Fibroblast of skin of right quadriceps (primary cell): ENCODE data around the gene ZDHHC14.
"Not testable (repeated sequence)": the region's sequence is repeated elsewhere in the genome, so short reads cannot be mapped to it uniquely, and the experiment has no call there.

Experiments
- DNase-seq: peaks from one replicate; pipeline ENCODE4 v3.0.0-alpha.2; 2013

ZDHHC14 gene

DNA sequence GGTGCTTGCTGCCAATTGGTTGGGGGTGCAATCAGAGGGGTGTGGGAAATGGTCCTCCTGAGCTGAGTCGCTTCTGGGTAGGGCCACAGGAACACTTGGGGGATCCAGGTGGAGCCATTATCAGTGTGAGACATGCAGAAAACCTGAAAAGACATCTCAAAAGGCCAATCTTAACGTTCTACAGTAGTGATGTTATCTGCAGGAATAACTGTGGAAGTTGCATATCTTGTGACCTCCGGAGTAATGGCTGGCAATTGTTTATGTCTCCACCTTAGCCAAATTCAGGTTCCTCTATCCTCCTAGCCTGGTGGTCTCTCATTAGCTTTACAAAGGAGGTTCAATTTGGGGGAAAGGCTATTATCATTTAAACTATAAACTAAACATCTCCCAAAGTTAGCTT is 327.2 kb downstream of the ZDHHC14 start:
- DNase-seq = no peak

DNA sequence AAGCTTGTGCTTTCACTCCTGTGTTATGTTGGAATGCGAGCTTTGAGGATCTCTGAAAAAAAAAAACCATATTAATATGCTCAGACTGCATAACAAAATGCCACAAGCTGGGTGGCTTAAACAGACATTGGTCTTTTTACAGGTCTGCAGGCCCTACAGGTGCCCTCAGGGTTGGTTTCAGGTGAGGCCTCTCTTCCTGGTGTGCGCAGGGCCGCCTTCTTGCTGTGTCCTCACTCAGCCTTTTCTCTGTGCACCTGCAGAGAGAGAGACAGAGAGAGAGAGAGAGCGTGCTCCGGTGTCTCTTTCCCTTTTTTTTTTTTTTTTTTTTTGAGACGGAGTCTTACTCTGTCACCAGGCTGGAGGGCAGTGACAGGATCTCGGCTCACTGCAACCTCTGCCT is 327.9 kb downstream of the ZDHHC14 start:
- DNase-seq = no peak

DNA sequence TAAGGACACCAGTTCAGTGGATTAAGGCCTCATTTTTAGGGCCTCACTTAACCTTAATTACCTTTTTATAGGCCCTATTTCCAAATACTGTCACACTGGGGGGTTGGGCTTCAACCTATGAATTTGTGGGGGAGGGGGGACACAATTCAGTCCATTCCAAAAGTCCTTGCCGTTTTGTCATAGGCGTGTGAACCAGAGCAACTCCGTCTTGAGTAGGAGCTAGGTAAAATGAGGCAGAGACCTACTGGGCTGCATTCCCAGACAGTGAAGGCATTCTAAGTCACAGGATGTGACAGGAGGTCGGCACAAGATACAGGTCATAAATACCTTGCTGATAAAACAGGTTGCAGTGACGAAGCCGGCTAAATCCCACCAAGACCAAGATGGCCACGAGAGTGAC is 328.6 kb downstream of the ZDHHC14 start:
- no peak for DNase-seq

DNA sequence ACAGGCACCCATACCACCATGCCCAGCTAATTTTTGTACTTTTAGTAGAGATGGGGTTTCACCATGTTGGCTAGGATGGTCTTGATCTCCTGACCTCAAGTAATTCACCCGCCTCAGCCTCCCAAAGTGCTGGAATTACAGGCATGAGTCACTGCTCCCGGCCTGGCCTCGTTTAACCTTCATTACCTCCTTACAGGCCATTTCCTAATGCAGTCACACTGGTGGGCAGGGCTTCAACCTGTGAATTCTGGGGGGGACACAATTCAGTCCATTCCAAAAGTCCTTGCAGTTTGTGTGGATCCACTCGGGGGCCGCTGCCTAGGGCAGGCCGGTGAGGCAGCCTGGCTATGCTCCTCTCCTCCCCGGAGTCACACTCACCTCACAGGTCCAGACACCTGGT is 329.6 kb downstream of the ZDHHC14 start:
- no peak for DNase-seq

DNA sequence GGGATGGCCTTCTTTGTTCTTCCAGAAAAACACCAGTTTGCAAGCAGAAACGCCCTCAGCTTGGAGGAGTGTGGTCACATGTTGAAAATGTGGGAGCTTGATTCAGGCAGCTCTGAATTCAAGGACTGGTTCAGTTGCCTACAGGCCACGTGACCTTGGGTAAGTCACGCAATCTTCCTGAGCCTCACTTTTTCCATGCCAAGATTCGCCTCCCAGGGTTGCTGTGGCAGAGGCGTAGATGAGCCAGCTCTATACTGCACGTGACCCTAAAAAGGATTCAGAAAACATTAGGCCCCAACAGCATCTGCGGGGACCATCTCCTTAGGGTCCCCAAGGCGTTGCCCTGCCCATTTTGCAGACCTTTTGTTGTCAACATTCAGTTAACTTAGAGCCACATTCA is 330.1 kb downstream of the ZDHHC14 start:
- DNase-seq = no peak

DNA sequence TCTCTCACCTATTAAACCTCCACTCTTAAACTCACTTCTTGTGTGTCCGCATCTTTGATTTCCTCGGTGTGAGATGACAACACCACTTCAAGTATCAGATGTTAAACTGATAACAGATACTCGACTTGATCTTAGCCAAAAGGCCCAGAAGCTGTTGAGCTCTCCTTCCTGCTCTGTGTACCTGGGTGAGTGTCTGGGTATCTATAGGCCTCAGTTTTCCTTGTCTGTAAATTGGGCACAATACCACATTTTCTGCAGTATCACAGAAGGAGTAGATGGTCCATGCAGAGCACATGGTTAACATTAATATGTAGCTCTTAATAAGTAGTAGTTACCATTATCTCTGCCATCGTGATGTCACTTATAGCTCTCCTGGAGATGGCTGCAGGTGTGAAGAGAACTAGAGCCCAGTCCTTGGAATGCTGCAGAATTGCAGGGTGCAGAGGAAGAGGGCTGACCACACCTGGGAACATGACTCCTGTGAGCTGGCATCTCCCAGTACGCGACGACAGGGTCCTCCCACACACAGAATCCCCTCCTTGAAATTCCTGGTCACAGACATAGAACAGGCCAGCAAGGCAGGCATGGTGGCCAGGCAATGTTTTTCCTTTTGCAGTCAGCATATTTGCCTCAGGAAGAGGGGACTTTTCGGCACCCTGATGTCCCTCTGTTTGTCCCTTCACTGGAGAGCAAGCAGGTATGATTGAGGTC is 331.8 kb downstream of the ZDHHC14 start:
- DNase-seq = no peak

DNA sequence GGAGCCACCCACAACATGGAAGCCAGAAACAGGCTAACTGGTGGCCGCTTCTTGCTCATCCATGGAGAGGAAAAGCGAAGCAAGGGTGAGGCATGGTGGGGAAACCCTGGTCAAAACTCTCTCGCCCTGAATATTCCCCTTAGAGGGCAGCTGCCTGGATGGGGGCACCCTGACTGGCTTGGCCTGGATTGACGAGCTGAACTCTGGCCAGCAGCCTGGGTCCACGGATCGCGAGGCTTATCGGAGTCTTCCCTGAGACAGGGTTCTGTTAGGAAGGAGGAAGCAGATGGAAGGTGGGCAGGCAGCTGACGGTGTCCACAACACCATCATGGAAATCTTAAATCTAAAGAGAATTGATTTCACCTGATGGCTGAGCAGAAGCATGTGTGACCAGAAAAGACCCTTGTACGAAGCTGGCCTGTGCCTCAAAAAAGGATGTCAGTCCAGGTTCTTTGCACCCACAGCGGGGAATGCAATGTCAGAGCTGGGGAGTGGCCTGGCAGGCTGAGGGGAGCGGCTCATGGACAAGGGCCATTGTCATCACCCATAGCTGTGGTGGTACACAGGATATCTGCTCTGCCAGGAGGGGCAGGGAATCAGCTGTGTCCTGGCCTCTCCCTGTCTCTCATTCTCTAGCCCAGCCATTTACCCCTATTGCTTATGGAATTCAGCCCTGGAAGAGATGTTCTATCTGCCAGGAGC is 332.6 kb downstream of the ZDHHC14 start:
- DNase-seq = no peak

DNA sequence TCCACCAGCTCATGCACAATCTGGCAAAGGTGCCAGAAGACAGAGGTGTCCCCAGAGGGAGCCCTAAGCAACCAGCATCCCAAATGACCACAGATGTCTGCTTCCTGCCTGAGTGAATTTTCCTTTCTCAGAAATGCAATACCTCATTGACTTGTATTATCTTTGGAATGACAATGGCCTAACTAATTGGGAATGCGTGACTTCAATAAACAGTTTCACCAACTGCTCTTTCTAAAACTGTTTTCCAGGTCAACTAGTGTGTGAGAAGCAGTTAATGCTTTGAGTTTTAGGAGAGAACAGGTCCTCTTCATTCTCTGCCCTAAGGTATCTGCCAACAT is 333.1 kb downstream of the ZDHHC14 start:
- DNase-seq = peak; percentile 38

DNA sequence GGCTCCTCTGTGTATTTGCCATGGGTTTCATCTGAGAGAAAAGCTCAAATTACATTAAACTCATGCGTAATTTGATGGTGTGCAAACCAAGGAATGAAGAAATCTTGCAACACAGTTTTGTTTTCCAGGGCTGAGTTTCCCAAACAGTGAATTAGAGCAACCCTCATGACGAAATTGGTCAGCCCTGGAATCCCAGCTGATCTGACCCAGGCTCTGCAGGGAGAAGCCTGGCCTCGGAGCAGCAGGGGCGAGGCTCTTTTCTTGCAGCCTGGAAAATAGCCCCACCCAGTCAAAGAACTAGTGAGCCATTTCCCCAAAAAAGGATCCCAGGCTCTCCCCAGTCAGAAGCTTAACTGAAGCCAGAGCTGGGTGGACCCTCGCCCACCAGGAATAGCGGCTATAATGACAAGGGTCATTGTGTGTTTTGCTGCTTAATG is 334.8 kb downstream of the ZDHHC14 start:
- DNase-seq = peak; percentile 90

DNA sequence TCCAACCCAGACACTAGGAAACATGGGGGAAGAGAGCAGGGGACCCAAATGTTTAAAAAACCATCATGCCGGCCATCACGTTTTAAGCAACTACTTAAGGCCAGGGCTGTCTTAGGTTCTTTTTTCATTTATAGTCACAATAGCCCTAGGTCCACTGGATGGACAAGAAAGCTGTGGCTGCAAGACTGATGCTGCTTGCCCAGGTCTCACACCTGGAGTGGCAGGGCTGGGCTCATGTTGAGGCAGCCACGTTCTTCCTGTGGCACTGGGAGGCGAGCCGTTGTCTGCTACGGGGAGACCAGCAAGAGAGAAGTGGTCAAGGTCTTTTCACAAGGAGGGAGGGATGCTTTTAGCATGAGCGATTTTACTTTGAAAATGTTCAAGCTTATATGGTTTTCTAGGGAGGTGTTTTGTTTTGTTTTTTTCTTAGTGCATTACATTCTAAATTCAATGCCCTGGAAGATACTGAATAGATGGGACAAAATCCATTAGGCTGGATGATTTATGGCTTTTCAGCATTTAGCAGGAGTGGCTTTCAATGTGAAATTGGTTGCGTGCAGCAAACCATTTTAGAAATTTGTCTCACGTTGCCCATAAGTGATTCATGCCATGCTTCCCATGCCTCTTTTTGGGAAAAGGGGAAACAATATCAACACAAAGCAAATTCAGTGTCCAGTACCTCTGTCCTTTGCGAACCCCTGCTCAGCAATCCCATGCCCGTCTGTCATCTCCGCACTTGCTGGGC is 335.4 kb downstream of the ZDHHC14 start:
- DNase-seq = no peak

DNA sequence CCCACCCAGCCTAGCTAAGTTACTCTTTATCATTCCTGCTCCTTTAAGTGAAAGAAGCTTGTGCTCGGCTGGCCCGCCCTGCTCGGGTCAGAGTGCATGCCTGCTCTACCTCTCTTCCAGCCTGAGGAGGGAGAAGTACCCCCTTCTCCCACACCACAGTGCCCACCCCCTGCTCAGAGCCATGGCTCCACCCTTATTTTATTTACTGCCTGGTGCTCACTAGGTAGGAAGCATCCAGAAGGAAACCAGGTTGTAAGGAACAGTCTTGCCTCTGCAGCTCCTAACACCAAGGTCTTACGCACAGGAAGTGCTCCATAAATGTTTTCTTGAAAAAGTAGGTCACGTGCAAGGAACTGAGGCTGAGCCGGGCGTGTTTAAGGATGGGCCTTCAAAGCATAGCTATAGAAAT is 336.4 kb downstream of the ZDHHC14 start:
- DNase-seq = no peak

DNA sequence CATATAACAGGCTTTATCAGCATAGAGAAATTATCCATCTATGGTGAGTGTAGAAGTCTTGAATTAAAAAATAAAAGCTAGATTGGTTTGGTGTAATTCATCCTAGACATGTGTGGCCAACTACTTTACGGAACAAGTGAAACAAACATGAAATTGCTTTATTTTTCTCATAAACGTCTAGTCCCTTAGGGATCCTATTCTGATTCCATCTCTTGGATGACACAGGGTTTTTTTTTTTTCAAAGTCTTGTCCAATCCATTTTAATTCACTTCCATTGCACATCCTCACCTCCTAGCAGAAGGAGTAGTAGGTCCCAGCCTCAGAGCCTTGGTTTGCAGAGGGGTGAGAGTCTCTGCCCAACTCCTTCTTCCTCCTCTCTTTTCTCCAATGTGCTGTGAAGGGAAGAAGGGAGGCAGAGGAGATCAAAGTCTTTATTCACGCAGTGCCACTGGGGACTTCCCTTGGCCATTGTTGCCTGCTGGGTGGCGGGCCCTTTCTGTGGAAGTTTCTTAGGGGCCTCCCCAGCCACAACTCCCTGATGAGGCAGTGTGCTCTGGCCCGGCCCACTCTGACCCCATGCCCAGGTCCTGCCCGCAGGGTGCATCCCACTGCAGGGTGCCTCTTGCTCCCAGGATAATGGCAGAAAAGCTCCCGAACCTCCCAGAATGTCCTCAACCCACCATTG is 337.7 kb downstream of the ZDHHC14 start:
- DNase-seq = no peak

DNA sequence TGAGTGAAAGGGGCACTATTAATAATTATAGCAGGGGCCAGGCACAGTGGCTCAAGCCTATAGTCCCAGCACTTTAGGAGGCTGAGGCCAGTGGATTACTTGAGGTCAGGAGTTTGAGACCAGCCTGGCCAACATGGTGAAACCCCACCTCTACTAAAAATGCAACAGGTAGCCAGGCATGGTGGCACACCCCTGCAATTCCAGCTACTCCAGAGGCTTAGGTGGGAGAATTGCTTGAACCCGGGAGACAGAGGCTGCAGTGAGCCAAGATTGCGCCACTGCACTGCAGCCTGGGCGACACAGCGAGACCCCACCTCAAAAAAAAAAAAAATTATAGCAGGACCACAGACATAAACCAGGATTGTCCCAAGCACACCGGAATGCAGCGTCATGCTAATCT is 340.0 kb downstream of the ZDHHC14 start:
- DNase-seq = not testable (repeated sequence)

DNA sequence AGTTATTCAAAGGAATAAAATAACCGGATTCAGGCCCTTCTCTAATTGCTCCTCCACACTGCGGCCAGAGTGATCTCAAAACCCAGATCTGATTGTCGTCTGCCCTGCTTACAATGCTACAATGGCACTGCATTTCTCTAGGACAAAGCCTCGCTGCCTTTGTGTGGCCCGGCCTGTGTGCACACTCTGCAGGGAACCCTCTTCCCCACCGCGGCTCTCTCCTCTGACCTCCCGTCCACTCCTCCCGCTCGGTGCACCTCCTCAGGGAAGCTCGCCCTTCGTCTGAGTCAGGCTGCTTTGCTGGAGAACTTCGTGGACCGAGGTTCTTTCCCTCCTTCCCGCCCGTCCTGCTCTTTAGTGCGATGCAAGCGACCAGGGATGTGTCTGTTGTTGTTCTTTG is 340.4 kb downstream of the ZDHHC14 start:
- no peak for DNase-seq

DNA sequence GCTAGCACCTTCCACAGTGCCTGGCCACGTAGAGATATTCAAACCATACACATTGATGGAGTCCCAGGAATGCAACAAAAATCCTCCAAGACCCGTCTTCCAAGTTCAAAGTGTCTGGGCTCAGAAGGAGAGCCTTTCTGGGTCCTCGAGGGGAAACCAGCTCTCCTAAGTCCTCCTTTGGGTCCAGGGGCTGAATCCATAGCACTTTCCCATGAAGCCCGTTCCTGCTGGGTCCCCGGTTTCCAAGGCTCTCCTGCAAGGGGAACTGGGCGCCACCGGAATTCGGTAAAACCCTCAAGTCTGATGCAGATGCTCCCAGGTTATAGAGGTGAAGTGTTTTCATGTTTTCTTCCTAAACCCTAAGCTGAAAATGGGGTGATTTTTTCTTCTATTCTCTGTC is 340.8 kb downstream of the ZDHHC14 start:
- no peak for DNase-seq

DNA sequence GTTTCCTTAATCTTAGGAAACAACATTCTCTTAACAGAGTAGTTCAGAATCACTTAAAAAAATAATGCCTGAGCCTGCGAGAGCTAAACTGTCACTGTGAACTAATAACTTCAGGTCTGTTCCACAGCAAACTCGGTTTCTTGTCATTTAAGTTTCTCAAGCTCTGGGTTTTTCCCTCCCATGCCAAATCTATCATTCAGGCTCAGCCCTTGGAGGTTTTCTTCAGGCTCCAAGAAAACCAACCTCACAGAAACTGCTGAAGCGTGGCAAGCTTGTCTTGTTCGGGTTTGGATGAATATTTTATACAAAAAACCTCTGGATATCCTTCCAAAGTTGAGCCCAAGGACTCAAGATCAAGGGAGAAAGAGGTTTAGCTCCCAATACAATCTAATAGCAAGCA is 342.4 kb downstream of the ZDHHC14 start:
- DNase-seq = no peak

DNA sequence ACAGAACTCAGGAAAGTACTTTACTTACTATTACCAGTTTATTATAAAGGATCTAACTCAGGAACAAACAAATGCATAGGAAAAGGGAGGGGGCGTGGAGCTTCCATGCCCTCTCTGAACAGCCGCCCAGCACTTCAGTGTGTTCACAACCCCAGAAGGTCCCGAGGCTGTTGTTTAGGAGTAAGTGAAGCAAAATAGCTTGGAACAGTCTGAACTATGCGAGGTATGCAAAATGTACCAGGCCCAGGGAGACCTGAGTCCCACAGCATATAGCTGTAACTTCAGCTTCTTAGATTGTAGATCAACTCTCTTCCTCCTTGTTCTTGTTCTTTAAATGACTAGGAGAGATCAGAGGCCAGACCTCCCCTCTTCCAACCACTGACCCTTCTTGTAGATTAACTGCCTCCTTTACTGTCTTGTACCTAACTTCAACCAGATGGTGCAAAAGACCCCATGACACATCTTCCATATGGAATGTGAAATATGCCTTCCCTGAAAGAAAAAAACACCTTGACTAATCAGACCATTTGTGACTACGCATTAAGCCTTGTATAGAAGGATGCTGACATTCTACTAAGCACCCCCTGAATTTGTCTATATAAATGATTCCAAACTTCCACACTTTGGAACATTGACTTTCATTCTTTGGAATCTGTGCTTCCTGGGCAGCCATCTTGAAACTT is 343.3 kb downstream of the ZDHHC14 start:
- peak; percentile 10 for DNase-seq

DNA sequence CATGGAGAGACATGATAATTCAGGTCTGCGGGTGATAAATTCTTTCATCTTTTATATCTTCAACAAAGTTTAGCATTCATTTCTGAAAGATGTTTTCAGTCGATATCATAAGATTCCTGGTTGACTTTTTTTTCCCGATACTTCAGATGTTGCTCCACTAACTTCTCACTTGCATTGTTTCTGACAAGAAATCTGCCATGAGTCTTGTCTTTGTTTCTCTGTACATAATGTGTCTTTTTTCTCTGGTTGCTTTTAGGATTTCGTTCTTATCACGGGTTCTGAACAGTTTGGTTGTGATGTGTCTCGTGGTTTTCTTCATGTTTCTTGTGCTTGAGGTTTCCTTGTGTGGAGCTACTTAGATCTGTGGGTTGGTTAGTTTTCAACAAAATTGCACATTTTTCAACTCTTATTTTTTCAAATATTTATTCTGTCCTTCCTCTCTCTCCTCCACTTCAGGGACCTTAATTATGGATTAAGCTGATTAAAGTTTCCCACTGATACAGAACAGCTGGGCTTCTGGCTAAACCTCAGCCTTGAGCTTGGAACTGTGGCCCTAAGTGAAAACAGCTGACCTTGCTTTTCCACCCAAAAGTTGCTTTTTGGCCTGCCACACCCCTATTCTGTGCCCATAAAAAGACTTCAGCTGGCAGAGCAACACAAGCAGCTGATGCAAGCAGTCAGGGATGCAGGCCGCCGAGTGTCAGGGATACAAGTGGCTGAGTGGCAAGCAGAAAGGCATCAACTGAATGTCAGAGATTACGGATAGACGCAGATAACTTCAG is 344.2 kb downstream of the ZDHHC14 start:
- no peak for DNase-seq

DNA sequence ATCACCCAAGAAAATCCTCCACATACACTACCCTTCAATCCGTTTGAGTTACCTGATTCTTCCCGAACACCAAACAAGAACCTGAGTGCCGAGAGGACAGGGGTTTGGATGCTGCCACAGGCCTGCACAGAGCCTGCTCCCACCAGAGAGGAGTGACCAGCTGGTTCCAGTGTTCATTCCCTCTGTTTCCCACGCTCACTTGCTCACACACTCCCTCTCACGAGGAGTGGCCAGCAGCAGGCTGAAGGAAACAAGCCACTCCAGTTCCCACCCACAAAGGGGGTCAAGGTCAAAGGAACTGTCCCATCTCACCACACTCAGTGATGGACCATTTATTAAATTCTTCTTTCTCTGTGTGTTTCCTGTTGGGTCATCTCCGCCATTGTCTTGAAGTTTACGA is 344.8 kb downstream of the ZDHHC14 start:
- no peak for DNase-seq

DNA sequence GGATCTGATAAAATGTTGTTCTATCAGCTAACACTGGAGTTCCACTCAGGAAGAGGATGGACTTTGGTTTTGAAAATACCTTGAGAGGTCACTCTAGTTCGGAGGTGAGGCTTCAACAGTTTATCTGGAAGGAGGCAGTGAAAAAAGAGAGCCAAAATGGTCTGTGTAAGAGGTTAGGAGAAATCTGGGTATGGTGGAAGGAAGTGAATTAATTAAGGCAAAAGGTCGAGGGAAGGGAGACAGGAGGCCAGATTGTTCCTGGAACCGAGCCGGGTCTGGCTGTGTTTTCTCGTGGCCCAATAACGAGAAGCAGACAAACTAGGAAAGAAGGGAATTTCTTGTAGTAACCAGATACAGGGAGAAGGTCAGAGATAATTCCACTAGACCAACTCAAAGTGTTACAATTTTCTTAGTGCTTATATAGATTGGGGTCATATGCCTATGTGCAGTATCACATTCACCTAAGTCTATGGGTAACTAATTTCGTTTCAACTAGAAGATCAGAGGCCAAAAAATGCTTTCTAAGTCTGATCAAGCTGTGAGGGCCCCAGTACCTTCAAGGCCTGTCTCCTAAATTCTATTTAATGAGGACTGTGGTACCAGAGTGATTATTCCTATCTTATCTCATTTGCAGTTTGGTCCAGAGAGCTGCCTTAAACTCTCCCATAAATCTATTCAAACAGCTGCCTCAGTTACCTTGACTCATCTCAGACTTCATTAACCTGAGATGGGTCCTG is 346.1 kb downstream of the ZDHHC14 start:
- DNase-seq = no peak
